Tibial nerve (tissue), 4 donors: ENCODE data around the gene ZBTB7C. TPM values are rescaled to one million over a fixed set of nuclear protein-coding genes. Genes with fewer than 3 reads are reported as not detected.
A peak's percentile ranks its signal among the peaks of the same experiment; 100 is the strongest.

ENCODE experiments used
- DNase-seq, 2 donors: peaks; one replicate each; pipeline ENCODE4 v3.0.0-alpha.2; 2019; ENCODE audit warnings: low spot score in 2 of 2
- H3K27ac ChIP-seq, 4 donors: fragments of 200-600 bp; sonication (generic) in 3 of 4; one replicate each; pipeline ENCODE4 v1.5.1; 2017 to 2019; ENCODE audit warnings: mild to moderate bottlenecking in 1 of 4
- H3K27me3 ChIP-seq, 2 donors: fragments of 200-600 bp; sonication (generic) in 1 of 2; one replicate each; pipeline versions ENCODE4 v1.5.1 to v1.6.0; 2017 to 2019
- H3K36me3 ChIP-seq, 3 donors: fragments of 200-600 bp; sonication (generic); one replicate each; pipeline ENCODE4 v1.5.1; 2018 to 2019
- H3K4me1 ChIP-seq, 4 donors: fragments of 200-600 bp; sonication (generic) in 3 of 4; one replicate each; pipeline ENCODE4 v1.5.1; 2017 to 2019
- H3K4me3 ChIP-seq, 4 donors: fragments of 200-600 bp; sonication (generic) in 3 of 4; one replicate each; pipeline ENCODE4 v1.5.1; 2017 to 2019; ENCODE audit warnings: mild to moderate bottlenecking in 1 of 4, moderate library complexity in 1 of 4
- H3K9me3 ChIP-seq, 4 donors: fragments of 200-600 bp; sonication (generic) in 3 of 4; one replicate each; pipeline ENCODE4 v1.5.1; 2017 to 2019
- CTCF ChIP-seq, 5 experiments: fragments of 200-600 bp in 3 of 5; fragments of 450-650 bp in 2 of 5; sonication (generic) in 3 of 5; IDR thresholded peaks; one replicate each; pipeline ENCODE4 v1.5.1; 2016 to 2019; ENCODE audit warnings: antibody characterized with exemption in 5 of 5, mild to moderate bottlenecking in 3 of 5, moderate library complexity in 2 of 5
- EP300 ChIP-seq, 2 donors: sonication (generic); formaldehyde crosslinking; IDR thresholded peaks; one replicate each; pipeline ENCODE4 v1.6.1; 2017; ENCODE audit warnings: antibody characterized with exemption in 2 of 2, mild to moderate bottlenecking in 1 of 2
- POLR2A ChIP-seq, 2 donors: fragments of 450-650 bp; IDR thresholded peaks; one replicate each; pipeline ENCODE4 v1.6.1; 2017; ENCODE audit warnings: antibody characterized with exemption in 2 of 2, mild to moderate bottlenecking in 2 of 2, moderate library complexity in 2 of 2
- WGBS, 2 donors: methylation state at CpG; one replicate each; pipeline ENCODE4 v1.1.5; 2018; 5-methylcytosine and 5-hydroxymethylcytosine counted together
- total RNA-seq, 4 donors: library from RNA; depleted of rRNA; stranded (reverse); fragments of >200 nt; gene quantifications; one replicate each; pipeline ENCODE4 v1.1.0, GENCODE V29; 2016

The ZBTB7C gene
- total RNA-seq, 4 donors from 2014 or later: 24.6 to 95.0 (median 75.3) TPM

DNA sequence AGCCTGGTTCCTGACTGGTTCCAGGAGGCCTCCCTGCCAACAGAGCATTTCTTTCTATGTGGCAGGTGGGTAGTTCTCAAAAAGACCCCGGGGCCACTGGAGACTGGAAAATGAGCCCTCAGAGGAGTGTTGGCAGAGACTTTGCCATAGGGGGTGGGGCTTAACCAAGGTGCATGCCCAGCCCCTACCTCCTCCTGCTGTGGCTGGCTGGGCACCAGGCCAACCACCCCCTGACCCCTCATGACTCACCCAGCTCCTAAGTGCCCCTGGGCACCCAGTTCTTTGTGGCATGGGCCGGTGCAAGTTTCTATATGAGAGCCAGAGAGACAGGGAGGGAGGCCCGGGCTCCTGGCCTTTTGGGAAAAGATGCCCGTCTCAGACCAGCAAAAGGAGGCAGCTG is 380.5 kb downstream of the ZBTB7C start:
- H3K4me1 ChIP-seq: peaks cover 0 to 36% (median 0%) of the 10 kb centered on the region in 4 donors
- 80 to 86% methylated on average over 4 of the region's 4 CpGs for WGBS, 2 donors
- H3K4me3 ChIP-seq: no peak overlapping the region
- TF ChIP-seq CTCF (IDR thresholded peaks at IDR 0.05) (no peak), EP300 (IDR thresholded peaks at IDR 0.05) (no peak), POLR2A (IDR thresholded peaks at IDR 0.05) (no peak)
- no peaks in the 10 kb centered on the region for H3K27me3 ChIP-seq
- peaks cover 0 to 8% (median 0%) of the 10 kb centered on the region in 3 donors for H3K36me3 ChIP-seq
- no peak for DNase-seq
- no peaks in the 10 kb centered on the region for H3K9me3 ChIP-seq
- H3K27ac ChIP-seq: no peak overlapping the region

- H3K9me3 ChIP-seq: no peaks in the 10 kb centered on the region
- no peak overlapping the region for H3K4me3 ChIP-seq
- TF ChIP-seq POLR2A (IDR thresholded peaks at IDR 0.05) (no peak), CTCF (IDR thresholded peaks at IDR 0.05) (no peak), EP300 (IDR thresholded peaks at IDR 0.05) (no peak)
- WGBS, 2 donors: 77 to 87% methylated on average over 6 of the region's 6 CpGs
- peak overlapping the region in 2 of 4 donors; percentile 38 to 41 for H3K27ac ChIP-seq
- no peak for DNase-seq
- no peaks in the 10 kb centered on the region for H3K27me3 ChIP-seq
- H3K4me1 ChIP-seq: peaks cover 0 to 42% (median 0%) of the 10 kb centered on the region in 4 donors
- H3K36me3 ChIP-seq: peaks cover 0 to 8% (median 0%) of the 10 kb centered on the region in 3 donors
Observed at GRCh38 chr18:48028081-48028480, 381.1 kb downstream of the ZBTB7C start.

- Histone ChIP-seq H3K4me1 (peaks cover 0 to 48% (median 0%) of the 10 kb centered on the region in 4 donors), H3K27me3 (no peaks in the 10 kb centered on the region), H3K4me3 (no peak overlapping the region), H3K27ac (peak overlapping the region in 2 of 4 donors; percentile 38 to 41), H3K36me3 (peaks cover 0 to 8% (median 0%) of the 10 kb centered on the region in 3 donors), H3K9me3 (no peaks in the 10 kb centered on the region)
- WGBS, 2 donors: 19 to 30% methylated on average over 7 of the region's 7 CpGs
- TF ChIP-seq EP300 (IDR thresholded peaks at IDR 0.05) (peak in 1 of 2 donors; percentile 46), CTCF (IDR thresholded peaks at IDR 0.05) (no peak)
- peak in 1 of 2 donors; percentile 39 for DNase-seq
Observed at GRCh38 chr18:48027401-48027963, 381.7 kb downstream of the ZBTB7C start.

- TF ChIP-seq CTCF (IDR thresholded peaks at IDR 0.05) (no peak), EP300 (IDR thresholded peaks at IDR 0.05) (no peak), POLR2A (IDR thresholded peaks at IDR 0.05) (no peak)
Observed at GRCh38 chr18:48026216-48026615, 383.0 kb downstream of the ZBTB7C start.

GRCh38 chr18:48024881-48025660 is 384.1 kb downstream of the ZBTB7C start:
- H3K4me1 ChIP-seq: peaks cover 0 to 54% (median 0%) of the 10 kb centered on the region in 4 donors
- H3K27me3 ChIP-seq: peaks cover 0 to 7% of the 10 kb centered on the region in 2 donors
- WGBS, 2 donors: 88 to 92% methylated on average over 7 of the region's 7 CpGs
- H3K27ac ChIP-seq: no peak overlapping the region
- no peak overlapping the region for H3K4me3 ChIP-seq
- no peaks in the 10 kb centered on the region for H3K9me3 ChIP-seq
- peaks cover 0 to 8% (median 0%) of the 10 kb centered on the region in 3 donors for H3K36me3 ChIP-seq
- TF ChIP-seq EP300 (IDR thresholded peaks at IDR 0.05) (no peak), POLR2A (IDR thresholded peaks at IDR 0.05) (no peak), CTCF (IDR thresholded peaks at IDR 0.05) (no peak)
- DNase-seq: no peak

More at GRCh38 chr18:48026216-48026615, 383.0 kb downstream of the ZBTB7C start:
- WGBS, 2 donors: 87 to 97% methylated on average over 8 of the region's 8 CpGs
- Histone ChIP-seq H3K4me1 (peaks cover 0 to 54% (median 0%) of the 10 kb centered on the region in 4 donors), H3K9me3 (no peaks in the 10 kb centered on the region), H3K27me3 (peaks cover 0 to 5% of the 10 kb centered on the region in 2 donors), H3K36me3 (peaks cover 0 to 8% (median 0%) of the 10 kb centered on the region in 3 donors), H3K4me3 (no peak overlapping the region), H3K27ac (no peak overlapping the region)
- DNase-seq: no peak
